GM18867 (cell line): ENCODE results near the gene TMEM50B.

Experiments
- ATAC-seq: cut with Tn5 transposase; IDR thresholded peaks from one replicate; pipeline ENCODE4 v1.9.1; 2021; ENCODE audit warnings: mild to moderate bottlenecking, moderate library complexity; ENCODE audit not compliant: unreplicated experiment

The TMEM50B gene

DNA sequence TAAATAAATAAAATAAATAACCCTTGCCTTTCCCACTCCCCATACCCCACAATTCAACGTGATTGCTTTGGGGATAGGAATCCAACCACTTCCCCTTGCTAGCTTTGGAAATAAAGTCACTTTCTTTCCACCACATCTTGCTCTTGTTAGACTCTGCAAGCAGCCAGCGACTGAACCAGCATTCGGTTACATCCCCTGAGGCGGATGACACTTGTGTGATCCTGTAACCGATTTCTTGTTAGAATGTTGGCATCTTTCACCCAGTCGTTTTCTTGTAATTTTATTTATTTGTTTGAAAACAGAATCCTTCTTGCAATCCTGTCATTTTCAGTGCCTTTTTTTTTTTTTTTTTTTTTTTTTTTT is 78.2 kb downstream of the TMEM50B start:
- no peak for ATAC-seq
